Measurements from ENCODE around the gene LGALS1.
A peak's percentile ranks its signal among the peaks of the same experiment; 100 is the strongest.

The LGALS1 gene

GRCh38 chr22:37661160-37661924, 14.1 kb upstream of the LGALS1 start:
- Histone ChIP-seq H3K27me3 (ENCODE audit: insufficient read depth, low read length) (no peaks in the 10 kb centered on the region), H3K9me3 (ENCODE audit: low read length) (no peaks in the 10 kb centered on the region), H2AFZ (ENCODE audit: low read depth, low read length) (no peak overlapping the region), H3K4me3 (ENCODE audit: low read length) (no peak overlapping the region), H3K36me3 (ENCODE audit: insufficient read depth, low read length) (peaks cover 17% of the 10 kb centered on the region), H3K4me1 (ENCODE audit: insufficient read depth, low read length) (peaks cover 33% of the 10 kb centered on the region)

- Histone ChIP-seq H3K27me3 (ENCODE audit: insufficient read depth, low read length) (no peaks in the 10 kb centered on the region), H3K4me1 (ENCODE audit: insufficient read depth, low read length) (peaks cover 33% of the 10 kb centered on the region), H3K36me3 (ENCODE audit: insufficient read depth, low read length) (peaks cover 23% of the 10 kb centered on the region), H3K4me3 (ENCODE audit: low read length) (no peak overlapping the region), H3K9me3 (ENCODE audit: low read length) (no peaks in the 10 kb centered on the region), H2AFZ (ENCODE audit: low read depth, low read length) (no peak overlapping the region)
Measured at GRCh38 chr22:37662039-37662438, 13.4 kb upstream of the LGALS1 start.

GRCh38 chr22:37663521-37664140, 11.8 kb upstream of the LGALS1 start:
- H3K4me3 ChIP-seq (ENCODE audit: low read length): no peak overlapping the region
- H3K27me3 ChIP-seq (ENCODE audit: insufficient read depth, low read length): no peaks in the 10 kb centered on the region
- no peaks in the 10 kb centered on the region for H3K9me3 ChIP-seq (ENCODE audit: low read length)
- H2AFZ ChIP-seq (ENCODE audit: low read depth, low read length): no peak overlapping the region
- H3K36me3 ChIP-seq (ENCODE audit: insufficient read depth, low read length): peaks cover 23% of the 10 kb centered on the region
- peaks cover 26% of the 10 kb centered on the region for H3K4me1 ChIP-seq (ENCODE audit: insufficient read depth, low read length)

DNA sequence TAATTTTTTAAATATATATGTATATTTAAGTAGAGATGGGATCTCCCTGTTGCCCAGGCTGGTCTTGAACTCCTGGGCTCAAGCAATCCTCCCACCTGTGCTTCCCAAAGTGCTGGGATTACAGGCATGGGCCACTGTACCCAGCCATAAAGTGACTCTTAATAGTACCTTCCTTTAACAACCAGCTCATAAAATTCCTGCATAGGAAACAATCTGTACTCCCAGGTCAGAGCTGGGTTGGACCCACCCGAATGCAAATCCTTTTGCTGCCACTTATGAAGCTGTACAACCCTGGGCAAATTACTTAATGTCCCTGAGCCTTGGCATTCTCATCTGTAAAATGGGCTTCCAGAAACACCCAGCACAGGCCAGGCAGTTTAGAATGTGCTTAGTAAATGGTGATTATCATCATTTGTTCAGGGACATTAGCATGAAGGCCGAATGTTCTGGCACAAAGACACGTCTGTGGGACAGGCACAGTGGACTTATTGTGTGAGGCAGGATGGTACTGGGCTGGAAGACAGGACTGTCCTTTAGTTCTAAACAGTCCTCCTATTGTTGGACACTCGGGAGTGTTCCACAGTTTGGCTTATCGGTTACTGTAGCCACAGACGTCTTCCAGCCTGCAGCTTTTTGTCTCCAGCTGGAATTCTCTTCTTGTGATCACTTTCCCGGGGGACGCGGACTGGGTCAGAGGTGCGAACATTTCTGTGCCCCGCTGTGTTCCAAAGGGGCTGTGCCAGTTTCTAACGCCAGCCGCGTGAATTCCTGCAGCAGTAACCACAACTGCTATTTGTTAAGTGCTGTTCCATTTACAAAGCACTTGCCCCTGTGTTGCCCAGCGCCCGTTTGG, 11.0 kb upstream of the LGALS1 start:
- Histone ChIP-seq H3K4me1 (ENCODE audit: insufficient read depth, low read length) (peaks cover 22% of the 10 kb centered on the region), H3K4me3 (ENCODE audit: low read length) (no peak overlapping the region), H3K36me3 (ENCODE audit: insufficient read depth, low read length) (peaks cover 24% of the 10 kb centered on the region), H3K27me3 (ENCODE audit: insufficient read depth, low read length) (no peaks in the 10 kb centered on the region), H2AFZ (ENCODE audit: low read depth, low read length) (no peak overlapping the region), H3K9me3 (ENCODE audit: low read length) (no peaks in the 10 kb centered on the region)

- Histone ChIP-seq H3K4me1 (ENCODE audit: insufficient read depth, low read length) (peaks cover 12% of the 10 kb centered on the region), H3K36me3 (ENCODE audit: insufficient read depth, low read length) (peaks cover 26% of the 10 kb centered on the region), H3K27me3 (ENCODE audit: insufficient read depth, low read length) (no peaks in the 10 kb centered on the region), H3K4me3 (ENCODE audit: low read length) (no peak overlapping the region), H2AFZ (ENCODE audit: low read depth, low read length) (no peak overlapping the region), H3K9me3 (ENCODE audit: low read length) (no peaks in the 10 kb centered on the region)
Measured at GRCh38 chr22:37665487-37665886, 9.9 kb upstream of the LGALS1 start.

GRCh38 chr22:37669586-37669985, 5.8 kb upstream of the LGALS1 start:
- Histone ChIP-seq H3K4me3 (ENCODE audit: low read length) (no peak overlapping the region), H3K4me1 (ENCODE audit: insufficient read depth, low read length) (no peaks in the 10 kb centered on the region), H2AFZ (ENCODE audit: low read depth, low read length) (no peak overlapping the region), H3K27me3 (ENCODE audit: insufficient read depth, low read length) (no peaks in the 10 kb centered on the region), H3K36me3 (ENCODE audit: insufficient read depth, low read length) (peaks cover 23% of the 10 kb centered on the region), H3K9me3 (ENCODE audit: low read length) (no peaks in the 10 kb centered on the region)

GRCh38 chr22:37672206-37672919, 3.1 kb upstream of the LGALS1 start:
- H3K27me3 ChIP-seq (ENCODE audit: insufficient read depth, low read length): no peaks in the 10 kb centered on the region
- peaks cover 3% of the 10 kb centered on the region for H3K36me3 ChIP-seq (ENCODE audit: insufficient read depth, low read length)
- H3K9me3 ChIP-seq (ENCODE audit: low read length): no peaks in the 10 kb centered on the region
- H2AFZ ChIP-seq (ENCODE audit: low read depth, low read length): no peak overlapping the region
- H3K4me1 ChIP-seq (ENCODE audit: insufficient read depth, low read length): peaks cover 13% of the 10 kb centered on the region
- no peak overlapping the region for H3K4me3 ChIP-seq (ENCODE audit: low read length)

DNA sequence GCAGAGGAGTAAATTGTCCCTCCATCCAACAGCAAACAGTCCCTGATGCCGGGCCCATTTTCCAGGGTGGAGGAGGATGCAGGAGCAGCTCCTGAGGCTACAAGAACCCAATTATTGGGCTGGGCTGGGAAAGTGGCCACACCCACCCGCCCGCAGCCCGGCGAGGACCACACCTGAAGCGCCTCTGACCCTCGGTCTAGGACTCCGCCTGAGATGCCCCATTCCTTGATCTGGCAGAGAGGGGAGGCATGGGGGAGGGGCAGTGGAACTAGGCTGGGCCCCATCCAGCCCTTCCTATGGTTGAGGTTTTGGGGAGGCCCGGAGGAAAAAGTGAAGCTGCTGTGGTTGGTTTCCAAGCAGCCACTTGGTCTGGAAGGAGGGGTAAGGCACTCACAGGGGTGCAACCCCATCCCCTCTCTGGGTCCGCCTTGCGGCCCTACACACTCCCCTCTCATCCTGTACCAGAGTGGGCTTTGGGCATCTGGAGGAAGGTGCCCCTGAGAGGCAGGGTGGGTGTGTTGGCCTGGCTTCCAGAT, 2.4 kb upstream of the LGALS1 start:
- Histone ChIP-seq H3K27me3 (ENCODE audit: insufficient read depth, low read length) (no peaks in the 10 kb centered on the region), H3K36me3 (ENCODE audit: insufficient read depth, low read length) (peaks cover 3% of the 10 kb centered on the region), H2AFZ (ENCODE audit: low read depth, low read length) (no peak overlapping the region), H3K4me1 (ENCODE audit: insufficient read depth, low read length) (peaks cover 15% of the 10 kb centered on the region), H3K9me3 (ENCODE audit: low read length) (no peaks in the 10 kb centered on the region), H3K4me3 (ENCODE audit: low read length) (no peak overlapping the region)

DNA sequence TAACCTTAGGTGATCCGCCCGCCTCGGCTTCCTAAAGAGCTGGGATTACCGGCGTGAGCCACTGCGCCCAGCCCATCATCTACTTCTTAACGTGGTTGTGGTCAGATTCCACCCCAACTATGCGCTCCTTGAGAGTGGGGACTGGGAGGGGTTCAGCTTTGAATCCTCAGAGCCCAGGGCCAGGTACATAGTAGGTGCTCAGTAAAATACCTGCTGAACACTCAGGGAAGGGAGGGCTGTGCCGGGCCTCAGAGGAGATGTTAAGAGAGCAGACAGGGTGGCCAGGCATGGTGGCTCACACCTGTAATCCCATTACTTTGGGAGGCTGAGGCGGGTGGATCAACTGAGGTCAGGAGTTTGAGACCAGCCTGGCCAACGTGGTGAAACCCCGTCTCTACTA, 1.2 kb upstream of the LGALS1 start:
- Histone ChIP-seq H3K27me3 (ENCODE audit: insufficient read depth, low read length) (no peaks in the 10 kb centered on the region), H3K9me3 (ENCODE audit: low read length) (no peaks in the 10 kb centered on the region), H3K36me3 (ENCODE audit: insufficient read depth, low read length) (peaks cover 3% of the 10 kb centered on the region), H3K4me3 (ENCODE audit: low read length) (no peak overlapping the region), H3K4me1 (ENCODE audit: insufficient read depth, low read length) (peaks cover 15% of the 10 kb centered on the region), H2AFZ (ENCODE audit: low read depth, low read length) (no peak overlapping the region)

- Histone ChIP-seq H3K4me1 (ENCODE audit: insufficient read depth, low read length) (peaks cover 15% of the 10 kb centered on the region), H2AFZ (ENCODE audit: low read depth, low read length) (peak overlapping the region; percentile 84), H3K9me3 (ENCODE audit: low read length) (no peaks in the 10 kb centered on the region), H3K4me3 (ENCODE audit: low read length) (peak overlapping the region; percentile 54), H3K27me3 (ENCODE audit: insufficient read depth, low read length) (no peaks in the 10 kb centered on the region), H3K36me3 (ENCODE audit: insufficient read depth, low read length) (no peaks in the 10 kb centered on the region)
Measured at GRCh38 chr22:37675930-37676735, 697 bp downstream of the LGALS1 start.

- H3K4me3 ChIP-seq (ENCODE audit: low read length): peak overlapping the region; percentile 54
Measured at GRCh38 chr22:37676736-37677492, 1.5 kb downstream of the LGALS1 start.

More at GRCh38 chr22:37676736-37677492, 1.5 kb downstream of the LGALS1 start:
- Histone ChIP-seq H3K4me1 (ENCODE audit: insufficient read depth, low read length) (peaks cover 15% of the 10 kb centered on the region), H3K27me3 (ENCODE audit: insufficient read depth, low read length) (no peaks in the 10 kb centered on the region), H3K36me3 (ENCODE audit: insufficient read depth, low read length) (no peaks in the 10 kb centered on the region), H3K9me3 (ENCODE audit: low read length) (no peaks in the 10 kb centered on the region), H2AFZ (ENCODE audit: low read depth, low read length) (peak overlapping the region; percentile 84)
